Chondrocyte (in vitro differentiated cells): ENCODE measurements around the gene FAM241A. TPM values are rescaled to one million over a fixed set of nuclear protein-coding genes. Genes with fewer than 3 reads are reported as not detected.

Experiments used
- DNase-seq: peaks from one replicate; pipeline ENCODE4 v3.0.0; 2021; ENCODE audit warnings: mixed read lengths, low spot score
- H3K27ac Mint-ChIP-seq: one replicate; pipeline ENCODE4 v1.8.0; 2021; ENCODE audit warnings: mild to moderate bottlenecking, moderate library complexity, mixed read lengths; ENCODE audit not compliant: unreplicated experiment
- H3K27me3 Mint-ChIP-seq: 2 replicates; pipeline ENCODE4 v1.8.0; 2021; ENCODE audit warnings: low read depth, mixed read lengths
- H3K36me3 Mint-ChIP-seq: 2 replicates; pipeline ENCODE4 v1.8.0; 2021; ENCODE audit warnings: low read depth, mixed read lengths
- H3K4me1 Mint-ChIP-seq: 2 replicates; pipeline ENCODE4 v1.8.0; 2021; ENCODE audit warnings: low read depth, mild to moderate bottlenecking, mixed read lengths
- H3K4me3 Mint-ChIP-seq: one replicate; pipeline ENCODE4 v1.8.0; 2021; ENCODE audit warnings: mild to moderate bottlenecking, moderate library complexity, mixed read lengths; ENCODE audit not compliant: unreplicated experiment
- H3K9me3 Mint-ChIP-seq: 2 replicates; pipeline ENCODE4 v1.8.0; 2021; ENCODE audit warnings: low read depth, mixed read lengths
- total RNA-seq: library from RNA; stranded (reverse); gene quantifications from 3 replicates; pipeline ENCODE4 v1.2.1, GENCODE V29; 2021
- TF ChIP-seq, protein P1 (sequence below): fragments of 200-600 bp; sonication (generic); IDR thresholded peaks from 2 replicates; pipeline ENCODE4 v1.5.0; 2021; ENCODE audit warnings: antibody characterized with exemption, mild to moderate bottlenecking, moderate library complexity

Gene FAM241A
- total RNA-seq, 1 donor from 2014 or later: 0.62 TPM

DNA sequence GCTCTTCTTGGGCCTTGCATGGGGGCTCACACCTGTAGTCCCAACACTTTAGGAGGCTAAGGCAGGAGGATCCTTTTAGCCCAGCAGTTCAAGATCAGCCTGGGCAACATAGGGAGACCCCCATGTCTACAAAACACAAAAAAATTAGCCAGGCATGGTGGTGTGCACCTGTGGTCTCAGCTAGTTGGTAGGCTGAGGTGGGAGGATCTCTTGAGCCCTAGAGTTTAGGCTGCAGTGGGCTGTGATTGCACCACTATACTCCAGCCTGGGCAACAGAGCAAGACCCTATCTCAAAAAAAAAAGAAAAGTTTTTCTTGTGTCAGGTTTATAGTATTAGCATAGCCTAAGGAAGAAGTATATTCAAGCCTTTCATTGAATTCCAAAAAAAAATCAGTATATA is 30.8 kb upstream of the FAM241A start:
- Mint-ChIP-seq H3K36me3 (no peaks in the 10 kb centered on the region), H3K27me3 (no peaks in the 10 kb centered on the region), H3K27ac (no peak overlapping the region)

DNA sequence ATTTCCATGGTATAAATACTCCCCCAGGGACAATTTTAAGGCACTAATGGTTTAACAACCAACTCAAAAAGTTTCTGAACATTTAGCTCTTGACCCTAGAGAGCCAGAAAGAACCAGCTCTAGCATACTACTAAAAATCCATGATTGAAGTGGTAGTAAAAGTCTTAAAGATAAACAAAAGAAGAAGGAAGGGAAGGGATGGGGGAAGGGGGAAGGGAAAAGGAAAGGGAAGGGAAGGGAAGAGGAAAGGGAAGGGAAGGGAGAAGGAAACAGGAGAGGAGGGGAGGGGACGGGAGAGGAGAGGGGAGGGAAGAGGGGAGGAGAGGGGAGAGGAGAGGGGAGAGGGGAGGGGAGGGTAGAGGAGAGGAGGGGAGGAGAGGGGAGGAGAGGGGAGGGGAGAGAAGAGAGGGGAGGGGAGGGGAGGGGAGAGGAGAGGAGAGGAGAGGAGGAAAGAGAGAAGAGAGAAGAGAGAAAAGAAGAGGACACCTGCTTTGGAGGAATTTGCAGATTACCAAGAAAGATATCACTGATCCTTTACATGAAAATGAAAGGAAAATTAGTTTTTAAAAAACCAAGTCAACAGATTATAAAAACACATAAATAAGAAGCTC is 26.4 kb upstream of the FAM241A start:
- Mint-ChIP-seq H3K9me3 (no peaks in the 10 kb centered on the region), H3K36me3 (no peaks in the 10 kb centered on the region)
- TF ChIP-seq, protein P1, sequence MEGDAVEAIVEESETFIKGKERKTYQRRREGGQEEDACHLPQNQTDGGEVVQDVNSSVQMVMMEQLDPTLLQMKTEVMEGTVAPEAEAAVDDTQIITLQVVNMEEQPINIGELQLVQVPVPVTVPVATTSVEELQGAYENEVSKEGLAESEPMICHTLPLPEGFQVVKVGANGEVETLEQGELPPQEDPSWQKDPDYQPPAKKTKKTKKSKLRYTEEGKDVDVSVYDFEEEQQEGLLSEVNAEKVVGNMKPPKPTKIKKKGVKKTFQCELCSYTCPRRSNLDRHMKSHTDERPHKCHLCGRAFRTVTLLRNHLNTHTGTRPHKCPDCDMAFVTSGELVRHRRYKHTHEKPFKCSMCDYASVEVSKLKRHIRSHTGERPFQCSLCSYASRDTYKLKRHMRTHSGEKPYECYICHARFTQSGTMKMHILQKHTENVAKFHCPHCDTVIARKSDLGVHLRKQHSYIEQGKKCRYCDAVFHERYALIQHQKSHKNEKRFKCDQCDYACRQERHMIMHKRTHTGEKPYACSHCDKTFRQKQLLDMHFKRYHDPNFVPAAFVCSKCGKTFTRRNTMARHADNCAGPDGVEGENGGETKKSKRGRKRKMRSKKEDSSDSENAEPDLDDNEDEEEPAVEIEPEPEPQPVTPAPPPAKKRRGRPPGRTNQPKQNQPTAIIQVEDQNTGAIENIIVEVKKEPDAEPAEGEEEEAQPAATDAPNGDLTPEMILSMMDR: no peak

More for the DNA sequence above, 30.8 kb upstream of the FAM241A start:
- Mint-ChIP-seq H3K4me1 (peaks cover 16% of the 10 kb centered on the region), H3K9me3 (no peaks in the 10 kb centered on the region), H3K4me3 (no peak overlapping the region)
- no peak for DNase-seq
- TF ChIP-seq, protein P1: no peak

DNA sequence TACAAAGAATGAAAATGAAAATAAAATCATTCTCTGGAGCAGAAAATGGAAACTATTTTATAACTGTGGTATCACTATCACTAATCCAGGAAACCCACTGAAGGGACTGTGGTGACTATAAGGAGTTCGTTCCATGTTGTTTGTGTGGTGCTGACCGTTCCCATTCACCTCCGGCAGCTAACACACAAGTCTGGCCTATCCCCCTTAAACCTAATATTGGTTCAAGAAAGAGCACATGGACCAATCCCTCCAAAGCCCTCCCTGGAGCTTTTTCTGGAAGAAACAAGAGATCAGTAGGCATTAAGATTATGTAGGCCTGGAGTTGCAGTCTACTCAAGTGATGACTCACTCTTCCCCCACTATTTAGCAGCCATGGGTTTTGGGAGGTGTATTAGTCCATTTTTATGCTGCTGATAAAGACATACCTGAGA is 25.9 kb upstream of the FAM241A start:
- TF ChIP-seq, protein P1: no peak
- H3K36me3 Mint-ChIP-seq: no peaks in the 10 kb centered on the region
- H3K9me3 Mint-ChIP-seq: no peaks in the 10 kb centered on the region
- no peak overlapping the region for H3K4me3 Mint-ChIP-seq
- DNase-seq: no peak
- H3K27ac Mint-ChIP-seq: no peak overlapping the region
- H3K4me1 Mint-ChIP-seq: no peaks in the 10 kb centered on the region
- no peaks in the 10 kb centered on the region for H3K27me3 Mint-ChIP-seq

More for the DNA sequence above, 26.4 kb upstream of the FAM241A start:
- Mint-ChIP-seq H3K27ac (no peak overlapping the region), H3K4me1 (no peaks in the 10 kb centered on the region), H3K27me3 (no peaks in the 10 kb centered on the region), H3K4me3 (no peak overlapping the region)
- no peak for DNase-seq

DNA sequence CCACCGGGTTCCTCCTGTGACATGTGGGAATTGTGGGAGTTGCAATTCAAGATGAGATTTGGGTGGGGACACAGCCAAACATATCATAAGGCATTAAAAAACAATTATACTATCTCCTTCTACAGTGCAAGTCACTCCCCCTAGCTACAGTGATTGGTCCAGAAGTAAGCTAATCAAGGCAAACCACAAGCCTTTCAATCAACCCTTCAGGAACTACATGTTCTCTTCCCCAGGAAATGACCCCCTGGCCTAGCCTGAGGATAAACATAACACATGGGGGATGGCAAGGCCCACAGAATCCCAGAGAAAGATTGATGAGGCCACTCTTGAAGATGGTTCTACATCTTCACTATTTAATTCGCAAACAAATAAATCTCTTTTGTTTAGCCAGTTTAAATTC is 25.2 kb upstream of the FAM241A start:
- TF ChIP-seq, protein P1: no peak
- no peak for DNase-seq

DNA sequence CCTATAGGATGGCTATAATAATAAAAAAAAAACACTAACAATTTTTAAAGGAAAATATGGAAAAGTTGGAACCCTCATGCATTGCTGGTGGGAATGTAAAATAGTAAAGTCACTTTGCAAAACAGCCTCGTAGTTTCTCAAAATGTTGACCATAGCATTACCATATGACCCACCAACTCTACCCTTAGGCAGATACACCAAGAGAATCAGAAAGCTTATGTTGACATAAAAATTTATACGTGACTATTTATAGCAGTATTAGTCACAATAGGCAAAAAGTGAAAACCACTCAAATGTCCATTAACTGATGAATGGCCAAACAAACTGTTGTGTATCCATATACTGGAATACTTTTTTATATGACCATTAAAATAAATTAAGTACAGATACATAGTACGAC is 19.8 kb upstream of the FAM241A start:
- H3K27ac Mint-ChIP-seq: no peak overlapping the region

More for the DNA sequence above, 25.2 kb upstream of the FAM241A start:
- no peak overlapping the region for H3K27ac Mint-ChIP-seq
- H3K4me1 Mint-ChIP-seq: no peaks in the 10 kb centered on the region
- no peaks in the 10 kb centered on the region for H3K27me3 Mint-ChIP-seq
- no peak overlapping the region for H3K4me3 Mint-ChIP-seq
- H3K9me3 Mint-ChIP-seq: no peaks in the 10 kb centered on the region
- no peaks in the 10 kb centered on the region for H3K36me3 Mint-ChIP-seq

More for the DNA sequence above, 19.8 kb upstream of the FAM241A start:
- no peak for DNase-seq
- TF ChIP-seq, protein P1: no peak
- H3K4me1 Mint-ChIP-seq: peaks cover 24% of the 10 kb centered on the region
- H3K27me3 Mint-ChIP-seq: peaks cover 2% of the 10 kb centered on the region
- no peak overlapping the region for H3K4me3 Mint-ChIP-seq
- no peaks in the 10 kb centered on the region for H3K9me3 Mint-ChIP-seq
- H3K36me3 Mint-ChIP-seq: no peaks in the 10 kb centered on the region
